HCT116 (cell line): ENCODE data around the gene ZNF567. TPM values are rescaled to one million over a fixed set of nuclear protein-coding genes. Genes with fewer than 3 reads are reported as not detected.

Experiments used
- ATAC-seq: fragments of 200-7000 bp; cut with Tn5 transposase; 2 replicates; pipeline ENCODE4 v1.9.1; 2020; ENCODE audit warnings: mild to moderate bottlenecking, moderate library complexity
- BruUV-seq: library from RNA; stranded (reverse); fragments of 400-500 nt; replicated peaks from 2 replicates; lab custom pipeline; 2021; lab: Mats Ljungman, UMichigan
- CTCF ChIA-PET: fragments of 300-600 bp; sonication (Branson Sonifier 250); formaldehyde crosslinking; loops from one replicate; lab custom pipeline; 2021; ENCODE audit warnings: antibody characterized with exemption; lab: Charles Lee
- POLR2A ChIA-PET: fragments of 300-600, 350-600 bp; sonication (Branson Sonifier 250); formaldehyde crosslinking; loops from one replicate; lab custom pipeline; 2021; ENCODE audit warnings: antibody characterized with exemption; lab: Charles Lee
- RAD21 ChIA-PET, 2 experiments: fragments of 300-600 bp; sonication (Branson Sonifier 250); formaldehyde crosslinking; loops; one replicate each; lab custom pipeline; 2023; ENCODE audit warnings: low total read pairs in 2 of 2; ENCODE audit not compliant: uncharacterized antibody in 2 of 2, unreplicated experiment in 2 of 2, low non-redundant PET in 1 of 2; lab: Charles Lee
- DNase-seq: peaks from one replicate; pipeline ENCODE4 v3.0.0-alpha.2; 2010; ENCODE audit warnings: low read depth, low spot score
- H2AFZ ChIP-seq: fragments of 200-600 bp; shearing (Covaris generic), sonication (generic); 2 replicates; pipeline ENCODE4 v1.6.1; 2017; ENCODE audit warnings: low read depth, mixed run types, mixed read lengths, antibody characterized with exemption, low read length; ENCODE audit not compliant: poor library complexity, severe bottlenecking
- H3K27ac ChIP-seq: 2 replicates; pipeline ENCODE4 v1.5.1; 2012; ENCODE audit warnings: low read depth, low read length
- H3K27me3 ChIP-seq: fragments of 200-600 bp; sonication (generic); 2 replicates; pipeline ENCODE4 v1.6.1; 2016; ENCODE audit warnings: mixed run types, low read length, mixed read lengths; ENCODE audit not compliant: insufficient read depth
- H3K36me3 ChIP-seq, 2 experiments: fragments of 200-500 bp in 1 of 2; fragments of 200-600 bp in 1 of 2; sonication (Bioruptor generic) in 1 of 2; sonication (generic) in 1 of 2; 2 replicates each; pipeline versions ENCODE4 v1.5.1 to v1.6.1; 2014 to 2016; ENCODE audit warnings: low read length in 2 of 2, inconsistent platforms in 1 of 2, mixed read lengths in 1 of 2, mixed run types in 1 of 2; ENCODE audit not compliant: insufficient read depth in 2 of 2, control insufficient read depth in 1 of 2
- H3K4me1 ChIP-seq, 2 experiments: fragments of 200-600 bp in 1 of 2; sonication (generic) in 1 of 2; 2 replicates each; pipeline versions ENCODE4 v1.5.1 to v1.6.1; 2012 to 2017; ENCODE audit warnings: low read length in 2 of 2, inconsistent platforms in 1 of 2, mild to moderate bottlenecking in 1 of 2, mixed read lengths in 1 of 2, mixed run types in 1 of 2, moderate library complexity in 1 of 2; ENCODE audit not compliant: insufficient read depth in 2 of 2, control insufficient read depth in 1 of 2
- H3K4me2 ChIP-seq: fragments of 200-600 bp; sonication (generic); 2 replicates; pipeline ENCODE4 v1.6.1; 2017; ENCODE audit warnings: mixed run types, low read length, mixed read lengths
- H3K4me3 ChIP-seq, 2 experiments: fragments of 200-600 bp in 1 of 2; sonication (generic) in 1 of 2; replicated peaks in 1 of 2; 2 replicates each; pipeline ENCODE4 v1.5.1; 2011 to 2016; ENCODE audit warnings: low read length in 2 of 2, control low read depth in 1 of 2, low read depth in 1 of 2, mild to moderate bottlenecking in 1 of 2, mixed read lengths in 1 of 2, mixed run types in 1 of 2
- H3K79me2 ChIP-seq: fragments of 200-600 bp; sonication (generic); 2 replicates; pipeline ENCODE4 v1.6.1; 2017; ENCODE audit warnings: mild to moderate bottlenecking, mixed run types, low read length, moderate library complexity, mixed read lengths; ENCODE audit not compliant: insufficient read depth
- H3K9ac ChIP-seq: fragments of 200-600 bp; sonication (generic); 2 replicates; pipeline ENCODE4 v1.6.1; 2016; ENCODE audit warnings: low read length, mixed read lengths
- H3K9me2 ChIP-seq: fragments of 200-600 bp; sonication (generic), shearing (Covaris generic); 2 replicates; pipeline ENCODE4 v1.6.1; 2017; ENCODE audit warnings: mixed run types, mild to moderate bottlenecking, moderate library complexity; ENCODE audit not compliant: insufficient read depth
- H3K9me3 ChIP-seq, 2 experiments: fragments of 200-500 bp in 1 of 2; fragments of 200-600 bp in 1 of 2; sonication (Bioruptor generic) in 1 of 2; sonication (generic) in 1 of 2; 2 replicates each; pipeline ENCODE4 v1.6.1; 2014 to 2017; ENCODE audit warnings: low read length in 2 of 2, mixed read lengths in 2 of 2, inconsistent platforms in 1 of 2, low read depth in 1 of 2, mild to moderate bottlenecking in 1 of 2, mixed run types in 1 of 2, moderate library complexity in 1 of 2; ENCODE audit not compliant: control insufficient read depth in 1 of 2, insufficient read depth in 1 of 2
- H4K20me1 ChIP-seq: fragments of 200-600 bp; sonication (generic), shearing (Covaris generic); 2 replicates; pipeline ENCODE4 v1.6.1; 2017; ENCODE audit warnings: mixed run types, mild to moderate bottlenecking, moderate library complexity; ENCODE audit not compliant: insufficient read depth
- SRF ChIP-seq: IDR thresholded peaks from 2 replicates; pipeline ENCODE4 v1.6.1; 2012; ENCODE audit warnings: low read depth
- ZNF274 ChIP-seq: fragments of 200-500 bp; sonication (Bioruptor generic); IDR thresholded peaks from 2 replicates; pipeline ENCODE4 v1.6.1; 2014; ENCODE audit warnings: mild to moderate bottlenecking, low read depth, low read length, inconsistent platforms
- intact Hi-C: fragments of 100-400 bp; cut with micrococcal nuclease; formaldehyde crosslinking; loops from 2 replicates; pipeline ENCODE4 v1.10.0; 2022
- total RNA-seq: library from RNA; stranded (reverse); gene quantifications from one replicate; pipeline ENCODE4 v1.2.1, GENCODE V29; 2021; ENCODE audit not compliant: unreplicated experiment

ZNF567 gene
- total RNA-seq, 1 experiment from 2014 or later: 5.6 TPM

GRCh38 chr19:36750066-36750691, 62.8 kb downstream of the ZNF567 start:
- Histone ChIP-seq H3K27ac (no peak overlapping the region), H3K4me2 (no peak overlapping the region), H3K27me3 (no peaks in the 10 kb centered on the region), H4K20me1 (no peaks in the 10 kb centered on the region), H2AFZ (no peak overlapping the region), H3K9ac (no peak overlapping the region), H3K9me3 (peaks cover 38 to 56% of the 10 kb centered on the region in 2 experiments; a peak in 3 of 4 replicates), H3K9me2 (no peaks in the 10 kb centered on the region), H3K36me3 (0 out of 4 replicates have a peak, but pooled peaks cover 0 to 9% of the 10 kb centered on the region in 2 experiments), H3K79me2 (no peaks in the 10 kb centered on the region), H3K4me1 (no peaks in the 10 kb centered on the region), H3K4me3 (no peak overlapping the region)
- no peak for TF ChIP-seq SRF
- peak; percentile 83 for TF ChIP-seq ZNF274
- BruUV-seq: no TSS peak
- ChIA-PET POLR2A (no interaction called here), CTCF (no interaction called here), RAD21 (no interaction called here)
- ATAC-seq: no peak
- intact Hi-C loops: no loop called here
- no peak for DNase-seq

Other genes starting within 250 kb of the ZNF567 start
- 6.4 TPM for gene ZNF566, start 198.1 kb upstream of the ZNF567 start, total RNA-seq
- gene ZNF260, start 159.3 kb upstream of the ZNF567 start, total RNA-seq: 0.07 TPM
- 0.30 TPM for gene ZNF529, start 114.3 kb upstream of the ZNF567 start, total RNA-seq
- not detected for gene ZNF382, start 82.3 kb upstream of the ZNF567 start, total RNA-seq
- 0.34 TPM for gene ZNF461, start 20.8 kb upstream of the ZNF567 start, total RNA-seq
- gene ZNF850, start 85.2 kb downstream of the ZNF567 start, total RNA-seq: 1.4 TPM
- gene ZNF790, start 150.8 kb downstream of the ZNF567 start, total RNA-seq: 0.32 TPM
- not detected for gene ZNF345, start 163.3 kb downstream of the ZNF567 start, total RNA-seq
- not detected for gene ZNF829, start 228.7 kb downstream of the ZNF567 start, total RNA-seq
- gene ZNF568, start 228.7 kb downstream of the ZNF567 start, total RNA-seq: not detected